ENCODE measurements around the gene SFXN1.

SFXN1 gene

GRCh38 chr5:175465282-175465681, 13.1 kb upstream of the SFXN1 start:
- no peak for DNase-seq (ENCODE audit: low read depth)

DNA sequence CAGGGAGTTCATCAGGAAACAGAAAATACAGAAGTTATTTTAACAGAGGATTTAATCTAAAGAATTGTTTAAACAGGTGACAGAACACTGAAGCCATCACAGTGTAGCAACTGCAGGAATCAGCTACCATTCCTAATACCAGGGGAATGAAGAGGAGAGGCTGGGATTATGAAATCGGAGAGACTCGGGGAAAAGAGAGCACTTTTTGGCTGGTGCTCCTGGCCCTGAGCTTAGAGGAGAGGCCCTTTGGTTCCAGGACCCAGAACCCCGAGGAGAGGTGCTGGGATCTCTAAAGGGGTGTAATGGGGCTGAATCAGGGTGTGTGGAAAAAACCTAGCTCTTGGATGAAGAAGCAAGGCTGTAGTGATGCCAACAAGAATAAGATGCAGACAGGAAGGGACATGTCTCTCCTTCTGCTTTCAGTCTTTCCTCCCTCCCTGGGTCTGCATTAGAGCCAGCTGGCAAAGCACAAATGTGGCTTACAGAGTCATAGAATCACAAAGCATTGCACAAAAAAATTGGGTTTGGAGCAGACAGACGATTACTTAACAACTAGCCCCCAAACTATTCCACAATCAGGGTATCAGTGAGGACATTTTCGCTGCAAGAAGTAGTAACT, 11.6 kb upstream of the SFXN1 start:
- DNase-seq (ENCODE audit: low read depth): no peak

DNA sequence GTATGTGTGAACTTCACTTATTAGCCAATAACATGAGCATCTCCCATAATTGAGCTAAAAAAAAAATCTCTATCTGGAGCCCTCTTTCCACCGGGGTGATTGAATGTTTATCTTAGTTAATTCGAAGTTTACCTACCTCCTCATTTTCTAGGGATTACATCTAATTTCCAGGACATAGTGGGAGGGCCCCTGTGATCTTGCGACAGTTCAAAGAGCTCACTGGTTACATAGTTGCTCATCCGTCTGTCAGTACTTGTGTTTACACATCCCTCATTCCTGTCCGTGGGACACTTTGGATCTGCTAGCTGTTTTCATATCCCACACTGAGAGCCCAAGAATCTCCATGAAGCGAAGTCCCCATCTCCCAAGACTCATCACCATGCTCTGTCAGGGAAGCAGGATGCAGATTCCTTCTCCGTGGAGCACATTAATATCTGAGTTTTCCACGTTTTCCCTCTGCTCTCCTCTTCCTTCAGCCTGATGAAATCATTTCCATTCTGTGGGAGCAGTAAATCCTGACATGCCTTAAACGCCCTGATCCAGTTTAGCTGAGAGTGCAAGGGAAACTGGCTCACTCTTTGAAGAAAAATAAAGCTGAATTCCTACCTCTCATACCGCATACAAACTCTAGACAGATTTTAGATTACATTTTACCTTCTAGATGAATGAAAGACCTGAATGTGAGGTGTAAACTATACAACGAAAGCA, 10.2 kb upstream of the SFXN1 start:
- no peak for DNase-seq (ENCODE audit: low read depth)

GRCh38 chr5:175468892-175469291, 9.5 kb upstream of the SFXN1 start:
- DNase-seq (ENCODE audit: low read depth): no peak

DNA sequence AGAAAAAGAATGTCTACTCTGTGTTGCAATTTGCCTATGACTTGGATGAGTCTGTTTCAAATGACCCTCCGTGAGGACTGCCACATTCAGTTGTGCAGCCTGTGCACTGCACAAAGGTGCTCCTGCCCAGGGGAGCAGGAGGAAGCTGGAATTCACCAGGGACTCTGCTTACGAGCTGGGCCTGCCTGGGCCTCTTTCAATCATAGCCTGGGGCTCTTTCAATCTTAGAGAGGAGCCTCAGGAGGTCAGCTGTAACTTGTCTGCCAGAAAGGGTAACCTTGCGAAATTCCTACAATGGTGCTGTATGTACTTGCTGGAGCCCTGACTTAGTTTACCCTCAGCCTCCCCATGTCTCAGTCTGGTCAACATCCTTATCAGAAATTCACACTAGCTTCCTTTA, 8.4 kb upstream of the SFXN1 start:
- no peak for DNase-seq (ENCODE audit: low read depth)

- no peak for DNase-seq (ENCODE audit: low read depth)
These were observed 7.6 kb upstream of the SFXN1 start for GRCh38 chr5:175470781-175471180.

- no peak for DNase-seq (ENCODE audit: low read depth)
These were observed 7.2 kb upstream of the SFXN1 start for GRCh38 chr5:175471196-175471595.

DNA sequence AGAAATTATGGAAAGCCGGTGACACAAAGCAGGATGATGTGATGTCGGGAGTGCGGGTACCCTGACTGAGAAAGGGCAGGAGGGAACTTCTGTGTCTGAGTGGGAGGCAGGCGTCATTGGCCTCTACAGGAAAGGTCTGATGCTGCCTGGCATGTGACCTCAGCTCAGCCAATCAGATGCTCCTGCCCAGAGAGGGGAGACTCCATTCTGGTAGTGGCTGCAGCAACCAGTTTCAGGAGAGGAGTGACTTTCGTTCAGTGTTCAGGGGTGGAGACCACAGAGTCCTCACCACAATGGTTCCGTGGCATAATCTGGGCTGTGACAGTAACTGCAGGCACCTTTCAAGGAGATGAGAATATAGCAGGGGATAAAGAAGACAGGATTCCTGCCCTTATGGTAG, 6.7 kb upstream of the SFXN1 start:
- no peak for DNase-seq (ENCODE audit: low read depth)

- DNase-seq (ENCODE audit: low read depth): no peak
These were observed 6.0 kb upstream of the SFXN1 start for GRCh38 chr5:175472378-175472777.

GRCh38 chr5:175475248-175475647, 3.1 kb upstream of the SFXN1 start:
- no peak for DNase-seq (ENCODE audit: low read depth)

DNA sequence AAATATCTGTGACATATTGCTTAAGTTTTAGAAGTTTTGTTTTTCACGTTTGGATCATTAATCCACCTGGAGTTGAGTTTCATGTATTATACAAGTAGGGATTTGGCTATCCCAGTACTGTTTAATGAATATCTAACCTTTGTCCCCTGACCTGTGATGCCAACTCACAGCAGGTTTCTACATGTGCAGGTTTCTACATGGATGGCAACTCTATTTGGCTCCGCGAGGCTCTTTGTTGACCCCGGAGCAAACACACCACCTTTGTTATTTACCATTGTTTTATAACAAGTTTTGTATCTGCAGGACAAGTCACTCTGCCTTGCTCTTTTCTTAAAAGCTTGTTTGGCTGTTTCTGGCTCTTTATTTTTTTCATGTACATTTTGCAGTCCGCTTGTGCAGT, 920 bp upstream of the SFXN1 start:
- no peak for DNase-seq (ENCODE audit: low read depth)

DNA sequence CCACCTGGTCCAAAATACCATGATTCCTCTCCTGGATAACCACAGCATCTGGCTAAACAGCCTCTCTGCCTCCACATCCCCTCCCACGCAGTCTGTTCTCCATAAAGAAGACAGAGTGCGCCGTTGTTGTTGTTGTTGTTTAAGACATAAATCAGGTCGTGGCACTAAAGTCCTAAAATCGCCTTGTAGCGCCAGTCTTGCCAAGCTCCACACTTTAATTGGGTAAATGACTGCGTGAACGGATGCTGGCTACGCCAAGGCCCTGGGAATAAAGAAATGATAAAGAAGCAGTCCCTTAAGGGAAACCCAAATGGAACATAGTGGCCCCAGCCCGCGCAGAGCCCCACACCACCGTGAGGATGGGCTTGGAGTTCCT, 364 bp upstream of the SFXN1 start:
- DNase-seq (ENCODE audit: low read depth): no peak

DNA sequence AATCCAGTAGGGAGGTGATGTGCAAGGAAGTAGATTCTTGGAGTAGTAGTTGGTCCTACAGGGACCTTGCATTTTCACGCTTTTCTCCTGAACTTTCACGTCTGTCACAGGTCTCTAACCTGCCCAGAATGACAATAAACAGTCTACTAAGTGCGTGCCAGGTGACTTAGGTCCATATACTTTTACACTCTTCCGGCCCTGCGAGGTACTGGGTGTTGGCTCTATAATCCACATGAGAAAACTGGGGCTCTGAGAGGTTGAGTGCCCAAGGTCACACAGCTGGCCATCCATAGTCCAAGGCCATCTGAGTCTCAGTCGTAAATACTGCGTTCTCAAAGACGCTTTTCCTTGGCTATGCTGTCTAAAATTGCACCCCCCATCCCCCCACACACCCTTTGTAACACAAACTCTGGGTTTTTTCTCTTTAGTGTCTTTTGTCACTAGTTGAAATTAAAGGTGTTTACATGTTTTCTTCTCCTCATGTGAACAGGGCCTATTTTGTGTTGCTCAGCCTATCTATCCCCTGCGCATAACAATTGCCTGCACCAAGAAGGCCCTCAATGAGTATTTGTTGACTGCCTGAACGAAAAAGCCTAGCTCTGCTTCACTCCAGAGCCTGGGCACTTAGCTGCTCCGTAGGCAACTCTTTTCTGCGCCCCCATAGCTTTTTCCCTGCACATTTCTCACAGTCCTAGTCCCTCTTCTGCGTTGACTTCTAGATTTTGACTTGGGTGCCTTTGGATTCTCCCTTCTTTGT, 943 bp downstream of the SFXN1 start:
- DNase-seq (ENCODE audit: low read depth): no peak

GRCh38 chr5:175483337-175483736, 5.0 kb downstream of the SFXN1 start:
- no peak for DNase-seq (ENCODE audit: low read depth)

- DNase-seq (ENCODE audit: low read depth): no peak
These were observed 6.0 kb downstream of the SFXN1 start for GRCh38 chr5:175484322-175484721.

GRCh38 chr5:175484829-175485228, 6.5 kb downstream of the SFXN1 start:
- DNase-seq (ENCODE audit: low read depth): no peak

GRCh38 chr5:175485631-175486030, 7.3 kb downstream of the SFXN1 start:
- no peak for DNase-seq (ENCODE audit: low read depth)

- no peak for DNase-seq (ENCODE audit: low read depth)
These were observed 9.3 kb downstream of the SFXN1 start for GRCh38 chr5:175487514-175488222.

- DNase-seq (ENCODE audit: low read depth): no peak
These were observed 11.5 kb downstream of the SFXN1 start for GRCh38 chr5:175489693-175490443.

DNA sequence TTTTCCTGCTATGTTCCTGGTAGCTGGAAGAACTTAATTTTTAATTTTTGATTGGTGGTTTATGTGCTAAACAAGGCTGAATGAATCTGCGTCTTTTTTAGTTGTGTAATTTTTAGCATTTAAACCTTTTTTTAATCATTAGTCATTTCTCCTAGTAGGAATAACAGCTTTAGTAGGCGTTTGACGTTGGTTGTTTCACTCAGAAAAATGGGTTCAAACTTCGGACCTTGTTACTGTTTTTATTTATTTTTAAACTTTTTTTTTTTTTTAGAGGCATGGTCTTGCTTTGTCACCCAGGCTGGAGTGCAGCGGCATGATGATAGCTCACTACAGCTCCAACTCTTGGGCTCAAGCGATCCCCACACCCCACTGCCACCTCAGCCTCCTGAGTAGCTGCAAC, 12.9 kb downstream of the SFXN1 start:
- DNase-seq (ENCODE audit: low read depth): no peak

DNA sequence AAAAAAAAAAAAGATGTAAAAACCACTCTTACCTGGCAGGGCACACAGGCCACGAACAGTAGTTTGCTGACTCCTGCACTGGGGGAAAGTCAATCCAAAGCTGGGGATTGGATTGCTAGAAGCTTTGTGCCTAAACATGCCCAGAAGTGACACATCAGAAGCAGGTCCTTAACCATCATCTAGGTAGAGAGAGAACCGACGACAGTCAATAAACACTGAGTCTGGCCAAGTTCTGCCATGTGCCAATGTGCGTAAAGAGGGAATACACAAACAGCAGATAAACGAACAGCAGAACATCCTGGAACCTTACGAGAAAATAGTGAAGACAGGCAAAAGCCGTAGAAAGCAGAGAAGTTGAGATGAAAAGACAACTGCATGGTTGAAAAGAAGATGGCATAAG, 14.9 kb downstream of the SFXN1 start:
- no peak for DNase-seq (ENCODE audit: low read depth)

GRCh38 chr5:175493726-175494125, 15.4 kb downstream of the SFXN1 start:
- DNase-seq (ENCODE audit: low read depth): no peak
